Fibroblast of lung (primary cell): Measurements from ENCODE around the gene TARP.

Experiments used
- EZH2 ChIP-seq: IDR thresholded peaks from 2 replicates; pipeline ENCODE4 v1.5.1; 2012; ENCODE audit warnings: low read length, control low read depth, mild to moderate bottlenecking; ENCODE audit errors: missing control alignments
- TF ChIP-seq, protein P1 (sequence below), 2 donors: IDR thresholded peaks in 1 of 2; conservative IDR thresholded peaks in 1 of 2; 1 replicate in 1 of 2; 2 replicates in 1 of 2; pipeline ENCODE4 v1.5.1; 2011 to 2012; ENCODE audit warnings: low read length in 2 of 2, control low read depth in 1 of 2, inconsistent platforms in 1 of 2, low read depth in 1 of 2, mild to moderate bottlenecking in 1 of 2

DNA sequence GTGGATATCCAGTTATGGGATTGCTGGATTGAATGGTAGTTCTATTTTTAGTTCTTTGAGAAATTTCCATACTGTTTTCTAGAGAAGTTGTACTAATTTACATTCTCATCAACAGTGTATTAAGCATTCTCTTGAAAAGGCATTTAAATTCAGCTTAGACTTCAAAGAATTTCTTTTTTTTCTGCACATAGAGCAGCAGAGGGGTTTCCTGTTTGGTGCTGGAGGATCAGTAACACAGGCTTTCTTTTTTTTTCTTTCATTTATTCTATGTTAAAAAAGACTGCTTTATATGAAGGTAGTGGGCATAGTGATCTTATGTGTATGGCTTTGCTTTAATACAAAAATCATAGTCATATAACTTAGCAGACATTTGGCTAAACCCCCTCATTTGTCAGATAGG, 47.6 kb upstream of the TARP start:
- TF ChIP-seq EZH2, result no peak
- TF ChIP-seq, protein P1, sequence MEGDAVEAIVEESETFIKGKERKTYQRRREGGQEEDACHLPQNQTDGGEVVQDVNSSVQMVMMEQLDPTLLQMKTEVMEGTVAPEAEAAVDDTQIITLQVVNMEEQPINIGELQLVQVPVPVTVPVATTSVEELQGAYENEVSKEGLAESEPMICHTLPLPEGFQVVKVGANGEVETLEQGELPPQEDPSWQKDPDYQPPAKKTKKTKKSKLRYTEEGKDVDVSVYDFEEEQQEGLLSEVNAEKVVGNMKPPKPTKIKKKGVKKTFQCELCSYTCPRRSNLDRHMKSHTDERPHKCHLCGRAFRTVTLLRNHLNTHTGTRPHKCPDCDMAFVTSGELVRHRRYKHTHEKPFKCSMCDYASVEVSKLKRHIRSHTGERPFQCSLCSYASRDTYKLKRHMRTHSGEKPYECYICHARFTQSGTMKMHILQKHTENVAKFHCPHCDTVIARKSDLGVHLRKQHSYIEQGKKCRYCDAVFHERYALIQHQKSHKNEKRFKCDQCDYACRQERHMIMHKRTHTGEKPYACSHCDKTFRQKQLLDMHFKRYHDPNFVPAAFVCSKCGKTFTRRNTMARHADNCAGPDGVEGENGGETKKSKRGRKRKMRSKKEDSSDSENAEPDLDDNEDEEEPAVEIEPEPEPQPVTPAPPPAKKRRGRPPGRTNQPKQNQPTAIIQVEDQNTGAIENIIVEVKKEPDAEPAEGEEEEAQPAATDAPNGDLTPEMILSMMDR (conservative IDR thresholded peaks at IDR 0.05 in 1 of 2, IDR thresholded peaks at IDR 0.05 in 1 of 2; ENCODE audit: low read depth in 1 of 2, low read length in 2 of 2), result no peak
